ENCODE results near the gene ZCCHC14. TPM values are rescaled to one million over a fixed set of nuclear protein-coding genes. Genes with fewer than 3 reads are reported as not detected.

The ZCCHC14 gene
- total RNA-seq, 1 donor from 2014 or later, result 28.0 TPM

DNA sequence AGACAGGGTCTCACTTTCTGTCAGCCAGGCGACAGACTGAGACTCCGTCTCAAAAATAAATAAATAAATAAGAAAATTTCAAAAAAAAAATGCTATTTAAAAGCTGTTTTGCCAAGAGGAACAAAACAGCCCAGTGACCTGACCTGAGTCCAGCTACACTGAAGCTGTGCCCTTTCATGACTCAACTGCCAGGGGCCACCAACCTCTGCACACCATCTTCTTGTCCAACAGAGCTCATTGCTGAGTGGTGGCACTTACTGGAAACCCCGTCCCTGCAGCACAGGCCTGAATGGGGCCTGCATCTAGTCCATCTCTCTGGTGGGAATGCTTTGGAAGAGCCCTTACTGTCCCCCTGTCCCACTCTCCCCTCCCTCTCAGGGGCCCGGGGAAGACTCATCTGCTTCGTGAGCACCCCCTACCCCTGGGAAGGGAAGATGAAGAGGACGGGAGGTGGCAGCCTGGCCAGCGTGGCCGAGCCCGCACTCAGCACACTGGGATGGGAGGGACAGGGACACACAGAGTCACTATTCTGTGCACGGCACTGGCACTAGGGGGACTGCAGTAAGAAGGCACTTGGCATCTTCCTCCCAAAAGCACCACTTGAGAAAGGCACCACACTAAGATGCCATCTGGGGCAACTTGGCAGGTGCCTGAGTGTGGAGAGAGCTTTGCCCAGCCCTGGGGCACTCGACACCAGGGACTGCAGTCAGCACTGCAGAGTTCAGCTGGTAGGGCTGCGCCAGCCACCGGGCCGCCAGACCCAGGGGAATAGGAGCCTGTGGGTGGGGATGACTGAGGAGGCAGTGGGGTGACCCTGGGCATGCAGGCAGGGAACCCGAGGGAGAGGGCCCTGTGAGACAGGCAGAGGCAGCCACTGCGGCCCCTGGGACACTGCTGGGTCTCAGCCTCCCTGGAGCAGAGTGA lies 122.8 kb downstream of the ZCCHC14 start:
- TF ChIP-seq, protein P1, sequence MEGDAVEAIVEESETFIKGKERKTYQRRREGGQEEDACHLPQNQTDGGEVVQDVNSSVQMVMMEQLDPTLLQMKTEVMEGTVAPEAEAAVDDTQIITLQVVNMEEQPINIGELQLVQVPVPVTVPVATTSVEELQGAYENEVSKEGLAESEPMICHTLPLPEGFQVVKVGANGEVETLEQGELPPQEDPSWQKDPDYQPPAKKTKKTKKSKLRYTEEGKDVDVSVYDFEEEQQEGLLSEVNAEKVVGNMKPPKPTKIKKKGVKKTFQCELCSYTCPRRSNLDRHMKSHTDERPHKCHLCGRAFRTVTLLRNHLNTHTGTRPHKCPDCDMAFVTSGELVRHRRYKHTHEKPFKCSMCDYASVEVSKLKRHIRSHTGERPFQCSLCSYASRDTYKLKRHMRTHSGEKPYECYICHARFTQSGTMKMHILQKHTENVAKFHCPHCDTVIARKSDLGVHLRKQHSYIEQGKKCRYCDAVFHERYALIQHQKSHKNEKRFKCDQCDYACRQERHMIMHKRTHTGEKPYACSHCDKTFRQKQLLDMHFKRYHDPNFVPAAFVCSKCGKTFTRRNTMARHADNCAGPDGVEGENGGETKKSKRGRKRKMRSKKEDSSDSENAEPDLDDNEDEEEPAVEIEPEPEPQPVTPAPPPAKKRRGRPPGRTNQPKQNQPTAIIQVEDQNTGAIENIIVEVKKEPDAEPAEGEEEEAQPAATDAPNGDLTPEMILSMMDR (IDR thresholded peaks at IDR 0.05), result no peak
- no peaks in the 10 kb centered on the region for H3K9me3 Mint-ChIP-seq (ENCODE audit: low read depth)

DNA sequence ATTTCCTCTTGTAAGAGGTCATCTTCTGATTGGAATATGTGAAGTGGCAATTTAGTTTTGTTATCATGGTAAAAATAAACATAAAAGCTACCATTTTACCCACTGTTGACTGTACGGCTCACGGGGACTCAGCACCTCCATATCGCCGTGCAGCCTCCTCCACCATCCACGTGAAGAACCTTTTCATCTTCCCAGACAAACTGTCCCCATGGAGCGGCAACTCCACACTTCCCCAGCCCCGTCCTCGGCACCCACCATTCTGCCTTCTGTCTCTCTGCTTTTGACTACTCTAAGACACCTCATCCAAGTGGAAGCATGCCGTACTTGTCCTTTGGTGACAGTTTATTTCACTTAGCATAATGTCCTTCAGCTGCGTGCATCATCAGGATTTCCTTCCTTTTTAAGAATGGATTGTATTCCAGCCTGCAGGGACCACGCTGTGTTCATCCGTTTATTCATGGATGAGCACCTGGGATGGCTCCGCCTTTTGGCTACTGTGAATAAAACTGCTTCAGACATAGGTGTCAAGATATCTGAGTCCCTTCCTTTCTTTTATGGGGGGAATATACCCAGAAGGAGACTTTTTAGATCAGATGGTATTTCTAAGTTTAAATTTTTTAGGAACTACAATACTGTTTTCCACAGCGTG lies 123.6 kb downstream of the ZCCHC14 start:
- Mint-ChIP-seq H3K36me3 (ENCODE audit: low read depth) (no peaks in the 10 kb centered on the region), H3K4me3 (ENCODE audit: unreplicated experiment) (no peak overlapping the region), H3K27me3 (ENCODE audit: low read depth) (no peaks in the 10 kb centered on the region), H3K4me1 (ENCODE audit: low read depth) (peaks cover 3% of the 10 kb centered on the region), H3K9me3 (ENCODE audit: low read depth) (no peaks in the 10 kb centered on the region), H3K27ac (ENCODE audit: unreplicated experiment) (no peak overlapping the region)
- peak; percentile 66 for DNase-seq (ENCODE audit: low spot score)
- TF ChIP-seq, protein P1 (IDR thresholded peaks at IDR 0.05), result no peak

More for the DNA sequence above, 122.8 kb downstream of the ZCCHC14 start:
- no peaks in the 10 kb centered on the region for H3K36me3 Mint-ChIP-seq (ENCODE audit: low read depth)
- DNase-seq (ENCODE audit: low spot score), result peak; percentile 67
- no peak overlapping the region for H3K27ac Mint-ChIP-seq (ENCODE audit: unreplicated experiment)
- peaks cover 3% of the 10 kb centered on the region for H3K4me1 Mint-ChIP-seq (ENCODE audit: low read depth)
- H3K27me3 Mint-ChIP-seq (ENCODE audit: low read depth), result no peaks in the 10 kb centered on the region
- H3K4me3 Mint-ChIP-seq (ENCODE audit: unreplicated experiment), result no peak overlapping the region

DNA sequence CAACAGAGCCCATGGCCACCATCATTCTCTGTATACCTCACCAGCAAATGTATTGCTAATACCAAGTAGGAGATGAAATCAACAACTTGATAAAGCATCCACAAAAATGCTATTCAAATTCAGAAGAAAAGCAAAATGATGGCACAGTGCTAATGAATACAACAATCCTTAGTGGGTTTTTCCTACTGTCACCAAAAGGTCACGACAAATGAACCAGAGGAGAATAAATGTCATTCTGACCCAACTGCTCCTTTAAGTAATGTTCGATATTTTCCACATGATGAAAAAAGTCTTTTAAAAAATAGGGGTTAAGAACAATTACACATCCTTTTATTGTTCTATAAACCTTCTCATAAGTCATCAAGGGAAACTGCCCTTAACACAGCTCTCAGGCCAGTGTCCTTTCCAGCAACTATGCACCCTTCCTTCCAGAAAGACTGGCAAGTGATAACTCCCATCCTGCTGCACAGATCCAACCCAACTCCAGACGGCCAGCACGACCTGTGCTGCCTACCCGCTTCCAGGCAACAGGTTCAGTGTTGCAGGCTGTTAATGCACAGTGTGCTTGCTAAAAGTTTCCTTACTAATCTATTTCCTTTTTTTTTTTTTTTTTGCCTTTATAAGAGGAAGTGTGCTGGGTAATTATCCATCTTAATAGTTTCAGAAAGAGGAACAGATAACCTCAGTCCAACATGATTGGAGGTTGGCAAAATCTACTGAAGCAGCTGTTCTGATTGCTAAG lies 124.6 kb downstream of the ZCCHC14 start:
- H3K27me3 Mint-ChIP-seq (ENCODE audit: low read depth), result no peaks in the 10 kb centered on the region
- TF ChIP-seq, protein P1 (IDR thresholded peaks at IDR 0.05), result no peak
- no peak overlapping the region for H3K4me3 Mint-ChIP-seq (ENCODE audit: unreplicated experiment)
- H3K27ac Mint-ChIP-seq (ENCODE audit: unreplicated experiment), result no peak overlapping the region
- DNase-seq (ENCODE audit: low spot score), result peak; percentile 4
- no peaks in the 10 kb centered on the region for H3K4me1 Mint-ChIP-seq (ENCODE audit: low read depth)
- no peaks in the 10 kb centered on the region for H3K9me3 Mint-ChIP-seq (ENCODE audit: low read depth)
- no peaks in the 10 kb centered on the region for H3K36me3 Mint-ChIP-seq (ENCODE audit: low read depth)

DNA sequence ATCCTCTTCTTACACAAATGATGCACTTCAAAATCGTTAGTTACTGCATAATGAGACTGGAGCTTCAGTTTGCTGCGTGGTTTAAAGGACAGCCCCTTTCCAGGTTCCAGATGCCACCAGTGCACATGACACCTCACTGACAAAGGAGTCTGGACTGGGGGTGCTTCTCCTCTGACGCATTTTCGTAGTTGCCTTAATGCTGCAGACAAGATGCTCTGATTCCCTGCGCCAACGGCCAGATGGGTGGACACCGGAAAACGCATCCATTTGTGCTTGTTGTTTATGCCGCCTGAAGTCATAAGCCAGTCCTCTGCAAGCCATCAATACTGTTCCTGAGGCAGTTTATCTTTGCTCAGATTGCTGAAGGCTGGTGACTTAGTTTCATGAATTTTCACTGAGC lies 125.3 kb downstream of the ZCCHC14 start:
- Mint-ChIP-seq H3K9me3 (ENCODE audit: low read depth) (no peaks in the 10 kb centered on the region), H3K27me3 (ENCODE audit: low read depth) (no peaks in the 10 kb centered on the region), H3K27ac (ENCODE audit: unreplicated experiment) (no peak overlapping the region), H3K4me1 (ENCODE audit: low read depth) (no peaks in the 10 kb centered on the region), H3K36me3 (ENCODE audit: low read depth) (no peaks in the 10 kb centered on the region), H3K4me3 (ENCODE audit: unreplicated experiment) (no peak overlapping the region)
- TF ChIP-seq, protein P1 (IDR thresholded peaks at IDR 0.05), result no peak
- peak; percentile 15 for DNase-seq (ENCODE audit: low spot score)

DNA sequence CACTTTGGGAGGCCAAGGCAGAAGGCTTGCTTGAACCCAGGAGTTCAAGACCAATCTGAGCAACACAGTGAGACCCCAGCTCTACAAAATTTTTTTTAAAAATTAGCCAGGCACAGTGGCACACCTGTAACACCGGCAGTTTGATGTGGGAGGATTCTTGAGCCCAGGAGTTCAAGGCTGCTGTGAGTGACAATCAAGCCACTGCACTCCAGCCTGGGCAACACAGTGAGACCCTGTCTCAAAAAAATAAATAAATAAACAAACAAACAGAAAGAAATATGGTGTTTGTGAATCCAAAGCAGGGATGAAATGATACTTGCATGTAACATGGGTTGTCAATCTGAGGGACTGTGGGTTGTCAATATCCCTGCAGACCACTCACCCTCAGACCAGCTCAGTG lies 125.9 kb downstream of the ZCCHC14 start:
- Mint-ChIP-seq H3K4me3 (ENCODE audit: unreplicated experiment) (no peak overlapping the region), H3K9me3 (ENCODE audit: low read depth) (no peaks in the 10 kb centered on the region), H3K27me3 (ENCODE audit: low read depth) (no peaks in the 10 kb centered on the region), H3K27ac (ENCODE audit: unreplicated experiment) (no peak overlapping the region), H3K4me1 (ENCODE audit: low read depth) (no peaks in the 10 kb centered on the region), H3K36me3 (ENCODE audit: low read depth) (no peaks in the 10 kb centered on the region)
- TF ChIP-seq, protein P1 (IDR thresholded peaks at IDR 0.05), result no peak
- DNase-seq (ENCODE audit: low spot score), result no peak
